ENCODE measurements around the gene ZMIZ1. TPM values are rescaled to one million over a fixed set of nuclear protein-coding genes. Genes with fewer than 3 reads are reported as not detected.

Gene ZMIZ1
- total RNA-seq, 4 donors from 2014 or later: 65.5 to 88.2 (median 69.3) TPM

- TF ChIP-seq EP300 (IDR thresholded peaks at IDR 0.05) (no peak), CTCF (IDR thresholded peaks at IDR 0.05) (no peak), POLR2A (IDR thresholded peaks at IDR 0.05) (no peak)
- 60 to 64% methylated on average over 28 to 29 of the region's 29 CpGs for WGBS, 2 donors
- H3K27ac ChIP-seq: peak overlapping the region; percentile 59 to 92 (median 76)
- H3K4me1 ChIP-seq: peaks cover 0 to 27% (median 6%) of the 10 kb centered on the region in 4 donors
- no peaks in the 10 kb centered on the region for H3K9me3 ChIP-seq
- no peaks in the 10 kb centered on the region for H3K27me3 ChIP-seq
- peak overlapping the region in 1 of 4 donors; percentile 4 for H3K4me3 ChIP-seq
- H3K36me3 ChIP-seq: peaks cover 5 to 97% (median 37%) of the 10 kb centered on the region in 3 donors
- DNase-seq (ENCODE audit: low spot score in 2 of 2): no peak
Observed at GRCh38 chr10:79310200-79310865, 241.6 kb downstream of the ZMIZ1 start.

GRCh38 chr10:79310911-79311573 is 242.3 kb downstream of the ZMIZ1 start:
- no peaks in the 10 kb centered on the region for H3K27me3 ChIP-seq
- TF ChIP-seq EP300 (IDR thresholded peaks at IDR 0.05) (peak in 1 of 2 donors; percentile 47), POLR2A (IDR thresholded peaks at IDR 0.05) (no peak)
- peaks cover 0 to 30% (median 6%) of the 10 kb centered on the region in 4 donors for H3K4me1 ChIP-seq
- WGBS, 2 donors: 45 to 55% methylated on average over 17 to 23 of the region's 26 CpGs
- peaks cover 5 to 96% (median 34%) of the 10 kb centered on the region in 3 donors for H3K36me3 ChIP-seq
- H3K4me3 ChIP-seq: peak overlapping the region in 1 of 4 donors; percentile 4
- peak; percentile 40 to 41 for DNase-seq (ENCODE audit: low spot score in 2 of 2)
- H3K27ac ChIP-seq: peak overlapping the region; percentile 59 to 92 (median 76)
- no peaks in the 10 kb centered on the region for H3K9me3 ChIP-seq

- Histone ChIP-seq H3K4me3 (no peak overlapping the region), H3K4me1 (peaks cover 0 to 37% (median 8%) of the 10 kb centered on the region in 4 donors), H3K9me3 (no peaks in the 10 kb centered on the region), H3K27ac (peak overlapping the region; percentile 59 to 92 (median 76)), H3K36me3 (peaks cover 5 to 88% (median 31%) of the 10 kb centered on the region in 3 donors), H3K27me3 (no peaks in the 10 kb centered on the region)
- no peak for DNase-seq (ENCODE audit: low spot score in 2 of 2)
- no peak for TF ChIP-seq POLR2A (IDR thresholded peaks at IDR 0.05)
- TF ChIP-seq EP300 (IDR thresholded peaks at IDR 0.05): no peak
- TF ChIP-seq CTCF (IDR thresholded peaks at IDR 0.05): no peak
- WGBS, 2 donors: 57 to 67% methylated on average over 6 to 14 of the region's 15 CpGs
Observed at GRCh38 chr10:79311581-79312407, 243.0 kb downstream of the ZMIZ1 start.

- no peak overlapping the region for H3K27ac ChIP-seq
- no peaks in the 10 kb centered on the region for H3K9me3 ChIP-seq
- TF ChIP-seq EP300 (IDR thresholded peaks at IDR 0.05) (no peak), CTCF (IDR thresholded peaks at IDR 0.05) (no peak), POLR2A (IDR thresholded peaks at IDR 0.05) (no peak)
- no peaks in the 10 kb centered on the region for H3K27me3 ChIP-seq
- peaks cover 5 to 79% (median 27%) of the 10 kb centered on the region in 3 donors for H3K36me3 ChIP-seq
- H3K4me1 ChIP-seq: peaks cover 0 to 46% (median 16%) of the 10 kb centered on the region in 4 donors
- DNase-seq (ENCODE audit: low spot score in 2 of 2): no peak
- WGBS, 2 donors: 91 to 92% methylated on average over 21 to 22 of the region's 22 CpGs
- H3K4me3 ChIP-seq: no peak overlapping the region
Observed at GRCh38 chr10:79312601-79313187, 243.9 kb downstream of the ZMIZ1 start.

GRCh38 chr10:79313320-79313719 is 244.6 kb downstream of the ZMIZ1 start:
- no peaks in the 10 kb centered on the region for H3K9me3 ChIP-seq
- H3K27me3 ChIP-seq: no peaks in the 10 kb centered on the region
- TF ChIP-seq CTCF (IDR thresholded peaks at IDR 0.05) (no peak), POLR2A (IDR thresholded peaks at IDR 0.05) (no peak), EP300 (IDR thresholded peaks at IDR 0.05) (no peak)
- peaks cover 0 to 73% (median 21%) of the 10 kb centered on the region in 3 donors for H3K36me3 ChIP-seq
- H3K4me1 ChIP-seq: peaks cover 0 to 53% (median 22%) of the 10 kb centered on the region in 4 donors
- 67 to 74% methylated on average over 8 of the region's 8 CpGs for WGBS, 2 donors
- no peak overlapping the region for H3K27ac ChIP-seq
- H3K4me3 ChIP-seq: no peak overlapping the region
- no peak for DNase-seq (ENCODE audit: low spot score in 2 of 2)
